ENCODE data around the gene ST3GAL2.

- no peak for TF ChIP-seq CTCF (IDR thresholded peaks at IDR 0.05)
- TF ChIP-seq NFE2L1 (CRISPR knock-in tag; IDR thresholded peaks at IDR 0.05), result no peak
- no peak for TF ChIP-seq FOXK1 (CRISPR knock-in tag; IDR thresholded peaks at IDR 0.05)
Observed at GRCh38 chr16:70434484-70435260, 4.2 kb downstream of the ST3GAL2 start.

Data from WTC11 (cell line).